LNCaP clone FGC (cell line): ENCODE measurements around the gene CRYGS.

Source experiments
- DNase-seq: peaks from one replicate; pipeline ENCODE4 v3.0.0-alpha.2; 2011; ENCODE audit warnings: low read depth
- H3K4me3 ChIP-seq: 2 replicates; pipeline ENCODE4 v1.5.1; 2011; ENCODE audit warnings: mild to moderate bottlenecking, low read depth, low read length, control low read depth
- CTCF ChIP-seq: IDR thresholded peaks from 2 replicates; pipeline ENCODE4 v1.5.1; 2012; ENCODE audit warnings: mild to moderate bottlenecking; ENCODE audit not compliant: control insufficient read depth, insufficient read depth; ENCODE audit errors: extremely low read depth

Gene CRYGS

GRCh38 chr3:186525369-186526255 is 18.6 kb downstream of the CRYGS start:
- TF ChIP-seq CTCF: no peak
- H3K4me3 ChIP-seq: no peak overlapping the region
- no peak for DNase-seq

- DNase-seq: no peak
- no peak for TF ChIP-seq CTCF
- no peak overlapping the region for H3K4me3 ChIP-seq
These were observed 19.6 kb downstream of the CRYGS start for GRCh38 chr3:186524616-186525015.

- TF ChIP-seq CTCF: no peak
- no peak overlapping the region for H3K4me3 ChIP-seq
- DNase-seq: no peak
These were observed 20.7 kb downstream of the CRYGS start for GRCh38 chr3:186523434-186523833.

GRCh38 chr3:186523022-186523421 is 21.2 kb downstream of the CRYGS start:
- no peak for TF ChIP-seq CTCF
- H3K4me3 ChIP-seq: no peak overlapping the region
- no peak for DNase-seq

- H3K4me3 ChIP-seq: no peak overlapping the region
- TF ChIP-seq CTCF: no peak
These were observed 23.0 kb downstream of the CRYGS start for GRCh38 chr3:186520957-186521842.

GRCh38 chr3:186520431-186520830 is 23.7 kb downstream of the CRYGS start:
- TF ChIP-seq CTCF: no peak
- no peak overlapping the region for H3K4me3 ChIP-seq
- no peak for DNase-seq

More at GRCh38 chr3:186520957-186521842, 23.0 kb downstream of the CRYGS start:
- DNase-seq: no peak
